GM18502 (cell line): ENCODE data around the gene PGAP2.

Experiments used
- ATAC-seq: cut with Tn5 transposase; IDR thresholded peaks from one replicate; pipeline ENCODE4 v1.9.1; 2021; ENCODE audit warnings: mild to moderate bottlenecking; ENCODE audit not compliant: unreplicated experiment, poor library complexity

Gene PGAP2

DNA sequence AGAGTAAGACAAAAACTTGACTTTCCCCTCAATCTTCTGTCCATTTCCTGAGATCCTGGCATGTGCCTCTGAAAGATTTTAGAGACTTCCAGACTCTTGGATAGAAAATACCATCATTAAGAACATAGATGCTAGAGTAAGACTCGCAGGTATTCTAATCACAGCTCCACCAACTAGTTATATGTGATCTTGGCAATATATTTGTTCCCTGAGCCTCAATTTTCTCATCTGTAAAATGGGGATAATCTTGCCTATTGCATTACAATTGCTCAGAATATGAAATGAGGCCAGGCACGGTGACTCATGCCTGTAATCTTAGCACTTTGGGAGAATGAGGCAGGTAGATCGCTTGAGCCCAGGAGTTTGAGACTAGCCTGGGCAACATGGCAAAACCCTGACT is 21.7 kb downstream of the PGAP2 start:
- ATAC-seq, result no peak

- no peak for ATAC-seq
Measured at GRCh38 chr11:3830730-3831129, 22.4 kb downstream of the PGAP2 start.

GRCh38 chr11:3831378-3832239 is 23.2 kb downstream of the PGAP2 start:
- ATAC-seq, result no peak

- no peak for ATAC-seq
Measured at GRCh38 chr11:3832816-3833215, 24.5 kb downstream of the PGAP2 start.

DNA sequence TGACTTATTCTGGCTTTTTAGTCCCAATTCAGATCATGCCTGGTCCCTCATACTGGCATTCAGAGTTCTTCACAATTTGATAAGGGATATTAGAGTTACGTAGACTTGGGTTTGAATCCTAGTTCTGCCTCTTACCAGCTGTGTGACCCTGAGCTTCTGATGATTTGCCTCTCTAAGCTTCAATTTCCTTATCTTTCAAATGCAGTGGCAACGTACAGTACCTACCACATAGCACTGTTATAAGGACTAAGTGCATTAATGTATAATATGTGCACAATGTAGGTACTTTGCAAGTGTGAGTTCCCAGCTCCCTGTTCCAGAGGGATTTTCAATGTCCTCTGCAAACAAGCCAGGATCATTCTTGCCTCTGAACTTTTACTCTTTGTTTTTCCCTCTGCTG is 25.1 kb downstream of the PGAP2 start:
- ATAC-seq, result no peak

DNA sequence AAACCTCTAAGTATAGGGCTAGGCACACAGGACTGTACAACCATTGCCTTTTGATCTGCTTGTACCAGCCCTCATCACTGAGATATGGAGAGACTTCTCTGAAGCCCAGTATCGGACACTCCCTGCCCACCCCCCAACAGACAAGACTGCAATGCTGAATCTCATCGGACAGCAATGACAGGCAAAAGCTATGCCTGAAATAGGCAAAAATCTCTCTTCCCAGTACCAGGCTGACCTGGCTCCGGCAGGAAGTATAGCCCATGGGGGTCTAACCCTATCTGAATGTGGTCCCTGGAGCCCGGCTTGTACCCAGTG is 25.9 kb downstream of the PGAP2 start:
- no peak for ATAC-seq

DNA sequence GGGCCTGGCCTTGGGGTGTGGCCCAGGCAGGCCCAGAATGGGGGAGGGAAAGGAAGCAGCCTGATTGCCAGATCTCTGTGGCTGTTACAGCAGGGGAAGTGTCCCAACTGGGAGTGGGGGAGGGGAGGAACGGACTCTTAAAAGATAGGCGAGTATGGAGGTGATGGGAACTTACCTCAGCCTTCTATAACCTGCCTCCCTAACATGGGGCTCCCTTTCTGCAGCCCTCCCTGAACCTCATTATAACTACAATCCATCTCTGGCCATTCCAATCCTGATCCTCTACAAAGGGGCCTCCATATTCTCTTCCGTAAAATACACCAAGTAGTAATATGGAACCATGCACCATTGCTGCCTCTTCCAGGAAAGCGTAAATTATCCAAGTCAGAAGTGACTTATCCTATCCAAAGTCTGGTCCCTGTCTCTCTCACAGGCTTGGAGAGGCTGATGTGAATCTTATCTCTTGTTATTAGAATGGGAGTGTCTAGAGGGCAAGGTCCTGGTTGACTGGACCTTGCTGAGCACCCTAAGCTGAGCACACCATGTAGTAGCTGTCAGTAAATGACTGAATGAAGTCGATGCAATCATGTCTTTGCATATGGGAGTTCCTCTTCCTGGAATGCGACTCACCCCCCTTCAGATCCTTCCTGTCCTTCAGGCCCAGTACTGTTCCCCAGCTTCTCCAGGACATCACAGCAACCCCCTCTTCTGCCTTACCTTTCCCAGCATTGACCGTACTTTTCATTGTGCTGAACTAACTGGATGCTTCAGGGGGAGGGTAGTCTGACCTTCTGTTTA is 26.5 kb downstream of the PGAP2 start:
- no peak for ATAC-seq

GRCh38 chr11:3835751-3836150 is 27.4 kb downstream of the PGAP2 start:
- no peak for ATAC-seq

GRCh38 chr11:3836903-3837302 is 28.5 kb downstream of the PGAP2 start:
- ATAC-seq, result no peak

DNA sequence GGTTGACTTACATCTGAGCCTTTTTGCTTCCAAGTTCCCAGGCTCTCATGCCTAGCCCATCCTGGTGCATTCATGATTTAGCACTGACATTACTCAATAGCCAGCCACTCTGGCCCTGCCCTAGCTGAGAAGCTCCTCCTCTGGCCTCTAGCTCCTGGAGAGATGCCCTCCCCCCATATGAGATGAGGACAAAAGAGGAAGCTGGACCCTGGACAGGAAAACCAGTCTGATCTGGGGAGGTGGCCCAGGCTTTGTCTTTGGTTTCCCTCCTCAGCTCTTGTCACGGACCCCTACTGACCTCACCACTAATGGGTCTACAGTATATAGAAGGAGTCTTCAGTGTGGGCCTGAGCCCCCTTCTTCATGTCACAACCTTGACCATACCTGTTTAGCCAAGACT is 29.4 kb downstream of the PGAP2 start:
- no peak for ATAC-seq

- no peak for ATAC-seq
Measured at GRCh38 chr11:3838504-3838903, 30.1 kb downstream of the PGAP2 start.

GRCh38 chr11:3840004-3840869 is 31.9 kb downstream of the PGAP2 start:
- ATAC-seq, result no peak

GRCh38 chr11:3840870-3841425 is 32.6 kb downstream of the PGAP2 start, which contains the start of gene RHOG:
Gene RHOG (minus strand): TSS chr11:3840959. CDS start chr11:3828138, 12,821 bp downstream.
- peak; percentile 55 for ATAC-seq

DNA sequence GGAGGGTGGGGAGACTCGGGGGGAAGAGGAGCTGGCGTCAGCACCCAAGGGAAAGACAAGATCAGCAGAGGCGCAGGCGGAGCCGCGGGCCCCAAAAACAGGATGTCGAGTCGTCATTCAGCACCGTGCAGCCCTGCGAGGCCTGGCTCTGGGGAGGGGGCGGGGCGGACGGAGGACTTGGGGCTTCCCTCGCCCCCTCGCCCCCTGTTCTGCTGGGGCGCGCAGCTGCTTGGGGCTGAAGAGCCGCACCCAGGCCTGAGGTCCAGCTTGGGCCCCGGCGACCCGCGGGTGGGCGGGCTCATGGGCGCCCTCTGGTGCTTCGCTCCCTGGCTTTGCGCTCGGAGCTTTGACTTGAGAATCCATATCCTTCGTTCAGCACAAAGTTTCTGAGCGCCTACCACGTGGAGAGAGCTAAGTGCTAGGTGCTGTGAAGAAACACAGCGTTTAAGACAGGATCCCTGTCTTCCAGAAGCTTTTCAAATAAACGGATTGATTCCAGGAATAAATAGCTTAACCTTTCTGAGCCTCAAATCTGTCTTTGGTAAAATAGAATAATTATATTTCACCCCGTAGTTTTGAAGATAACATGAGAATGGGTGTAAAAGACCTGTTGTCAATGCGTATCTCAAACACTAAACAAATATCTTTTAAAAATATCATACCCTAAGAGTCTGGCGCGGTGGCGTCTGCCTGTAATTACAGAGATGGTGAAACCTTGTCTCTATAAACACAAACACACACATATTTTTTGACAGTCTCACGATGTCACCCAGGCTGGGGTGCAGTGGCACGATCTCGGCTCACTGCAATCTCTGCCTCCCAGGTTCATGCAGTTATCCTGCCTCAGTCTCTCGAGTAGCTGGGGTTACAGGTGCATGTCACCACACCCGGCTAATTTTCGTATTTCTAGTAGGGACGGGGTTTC is 33.3 kb downstream of the PGAP2 start:
- ATAC-seq, result peak; percentile 63

DNA sequence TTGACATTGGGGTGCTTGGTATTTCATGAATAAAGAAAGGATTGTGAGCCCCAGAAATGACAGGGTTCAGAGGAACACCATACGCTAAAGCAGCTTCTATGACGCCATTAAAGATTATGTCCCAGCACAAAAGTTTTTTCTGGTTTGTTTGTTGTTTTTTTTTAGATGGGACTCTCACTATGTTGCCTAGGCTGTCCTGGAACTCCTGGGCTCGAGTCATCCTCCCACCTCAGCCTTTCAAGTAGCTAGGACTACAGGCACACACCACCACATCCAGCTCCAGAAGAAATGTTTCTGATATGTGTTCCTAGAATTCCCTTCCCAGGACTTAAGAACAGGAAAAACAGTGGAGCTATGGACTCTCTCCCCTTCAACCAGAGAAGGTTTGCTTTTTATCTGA is 35.0 kb downstream of the PGAP2 start:
- no peak for ATAC-seq

- ATAC-seq, result no peak
Measured at GRCh38 chr11:3845246-3845645, 36.9 kb downstream of the PGAP2 start.

- no peak for ATAC-seq
Measured at GRCh38 chr11:3845670-3846069, 37.3 kb downstream of the PGAP2 start.

DNA sequence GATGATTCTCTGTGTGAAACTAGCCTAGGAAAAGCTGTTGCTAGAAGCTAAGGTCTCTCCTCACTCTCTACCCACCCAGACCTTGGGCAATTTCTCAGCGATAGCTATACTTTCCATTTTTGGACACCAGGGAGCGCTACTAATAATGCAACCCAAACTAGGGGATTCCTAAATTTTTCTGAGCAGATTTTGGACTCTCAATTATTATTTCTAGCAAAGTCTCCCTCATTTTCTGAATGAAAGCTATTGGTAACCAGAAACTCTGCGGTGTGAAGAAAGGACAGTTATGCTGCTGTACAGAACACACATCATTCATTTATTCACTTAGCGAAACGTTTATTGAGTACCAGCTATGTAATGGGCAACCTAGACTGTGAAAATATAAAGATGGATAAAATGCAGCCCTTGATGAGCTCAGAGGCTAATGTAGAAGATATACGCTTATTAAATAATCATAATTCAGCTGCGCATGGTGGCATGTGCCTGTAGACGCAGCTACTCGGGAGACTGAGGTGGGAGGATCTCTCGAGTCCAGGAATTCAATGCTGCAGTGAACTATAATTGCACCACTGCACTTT is 41.0 kb downstream of the PGAP2 start:
- no peak for ATAC-seq

DNA sequence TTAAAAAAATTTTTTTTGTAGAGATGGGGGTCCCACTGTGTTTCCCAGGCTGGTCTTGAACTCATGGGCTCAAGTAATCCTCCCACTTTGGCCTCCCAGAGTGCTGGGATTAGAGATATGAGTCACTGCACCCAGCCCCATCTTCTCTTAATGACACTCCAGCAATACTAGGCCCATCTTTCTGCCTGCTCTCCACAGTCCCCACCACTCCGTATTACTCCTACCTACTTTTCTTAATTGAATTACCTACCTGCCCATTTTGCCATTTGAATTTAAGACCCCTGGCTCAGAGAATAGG is 45.1 kb downstream of the PGAP2 start:
- ATAC-seq, result no peak
